GM19351 (cell line): ENCODE results near the gene SLC16A6.
"Not testable (repeated sequence)": the region's sequence is repeated elsewhere in the genome, so short reads cannot be mapped to it uniquely, and the experiment has no call there.

Experiments used
- ATAC-seq: cut with Tn5 transposase; IDR thresholded peaks from one replicate; pipeline ENCODE4 v1.9.1; 2021; ENCODE audit warnings: mild to moderate bottlenecking, moderate library complexity; ENCODE audit not compliant: unreplicated experiment

Gene SLC16A6

DNA sequence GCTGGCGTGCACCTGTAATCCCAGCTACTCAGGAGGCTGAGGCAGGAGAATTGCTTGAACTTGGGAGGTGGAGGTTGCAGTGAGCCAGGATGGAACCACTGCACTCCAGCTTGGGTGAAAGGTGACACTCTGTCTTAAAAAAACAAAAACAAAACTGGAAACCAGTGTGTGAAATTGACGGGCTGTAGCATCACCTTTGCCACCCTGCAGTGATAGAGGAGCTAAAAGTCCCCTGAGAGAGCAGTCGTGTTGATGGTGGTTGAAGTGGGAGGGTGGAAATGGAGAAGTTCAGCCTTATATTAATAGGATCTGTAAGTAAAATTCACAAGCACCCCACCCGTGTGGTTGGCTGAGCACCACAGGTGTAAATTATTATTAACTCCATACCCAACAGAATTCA lies 65.9 kb downstream of the SLC16A6 start:
- ATAC-seq: not testable (repeated sequence)

DNA sequence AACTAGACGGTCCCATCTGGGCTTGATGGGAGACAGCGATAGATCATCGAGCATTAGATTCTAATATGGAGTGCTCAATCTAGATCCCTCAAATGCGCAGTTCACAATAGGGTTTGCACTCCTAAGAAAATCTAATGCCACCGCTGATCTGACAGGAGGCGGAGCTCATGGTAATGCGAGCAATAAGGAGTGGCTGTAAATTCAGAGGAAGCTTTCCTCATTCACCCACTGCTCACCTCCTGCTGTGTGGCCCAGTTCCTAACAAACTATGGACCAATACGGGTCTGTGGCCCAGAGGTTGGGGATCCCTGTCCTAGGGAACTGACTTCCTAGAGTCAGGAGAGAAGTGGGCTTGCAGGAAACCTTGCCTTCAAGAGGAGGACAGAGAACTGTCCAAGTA lies 68.3 kb downstream of the SLC16A6 start:
- no peak for ATAC-seq

DNA sequence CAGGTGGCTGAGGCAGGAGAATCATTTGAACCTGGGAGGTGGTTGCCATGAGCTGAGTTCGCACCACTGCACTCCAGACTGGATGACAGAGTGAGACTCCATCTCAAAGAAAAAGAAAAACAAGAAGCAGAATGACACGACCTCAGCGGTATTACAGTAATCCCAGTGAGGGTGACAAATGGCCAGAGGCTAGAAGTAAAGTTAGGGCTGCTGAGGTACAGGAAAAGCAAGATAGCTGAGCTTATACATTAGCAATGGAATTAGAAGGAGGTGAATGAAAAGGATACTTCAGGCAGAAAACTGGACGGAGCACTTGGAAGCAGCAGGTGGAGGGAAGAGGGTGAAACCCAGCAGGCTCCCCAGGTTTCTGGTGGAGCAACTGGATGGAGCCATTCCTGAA lies 69.1 kb downstream of the SLC16A6 start:
- no peak for ATAC-seq

DNA sequence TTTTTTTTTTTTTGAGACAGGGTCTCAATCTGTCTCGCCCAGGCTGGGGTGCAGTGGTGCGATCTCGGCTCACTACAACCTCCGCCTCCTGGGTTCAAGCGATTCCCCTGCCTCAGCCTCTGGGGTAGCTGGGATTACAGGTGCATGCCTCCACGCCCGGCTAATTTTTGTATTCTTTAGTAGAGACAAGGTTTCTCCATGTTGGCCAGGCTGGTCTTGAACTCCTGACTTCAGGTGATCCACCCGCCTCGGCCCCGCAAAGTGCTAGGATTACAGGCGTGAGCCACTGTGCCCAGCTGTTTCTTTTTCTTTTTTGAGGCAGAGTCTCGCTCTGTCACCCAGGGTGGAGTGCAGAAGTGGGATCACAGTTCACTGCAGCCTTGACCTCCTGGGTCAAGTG lies 70.1 kb downstream of the SLC16A6 start:
- ATAC-seq: not testable (repeated sequence)

DNA sequence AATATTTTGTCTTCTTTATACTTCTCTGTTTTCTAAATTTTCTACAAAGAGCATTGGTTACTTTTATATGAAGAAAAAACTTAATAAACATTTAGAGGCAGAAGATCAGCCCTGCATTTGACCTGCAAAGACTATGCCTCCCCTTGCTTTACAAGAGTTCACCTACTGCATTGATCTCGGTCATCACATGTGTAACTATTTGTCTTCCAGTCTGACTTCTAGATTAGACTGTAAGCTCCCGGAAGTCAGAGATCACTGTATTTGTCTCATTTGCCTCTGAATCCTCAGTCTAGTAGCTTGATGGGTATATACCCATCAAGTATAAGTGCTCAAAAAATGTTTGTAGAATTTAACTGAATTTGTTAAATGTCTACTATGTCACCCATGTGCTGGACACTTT lies 70.7 kb downstream of the SLC16A6 start:
- not testable (repeated sequence) for ATAC-seq

DNA sequence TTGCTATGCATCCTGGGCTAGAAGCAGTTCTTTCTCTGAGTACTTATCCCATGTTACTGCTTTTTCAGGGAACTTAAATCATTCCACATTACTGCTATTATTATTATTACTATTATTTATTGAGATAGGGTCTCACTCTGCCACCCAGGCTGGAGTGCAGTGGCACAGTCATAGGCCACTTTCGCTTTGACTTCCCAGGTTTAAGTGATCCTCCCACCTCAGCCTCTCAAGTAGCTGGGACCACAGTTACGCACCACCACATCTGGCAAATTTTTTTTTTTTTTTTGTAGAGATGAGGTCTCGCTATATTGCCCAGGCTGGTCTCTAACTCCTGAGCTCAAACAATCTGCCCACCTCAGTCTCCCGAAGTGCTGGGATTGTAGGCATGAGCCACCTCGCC lies 71.5 kb downstream of the SLC16A6 start:
- ATAC-seq: not testable (repeated sequence)
